Measurements from ENCODE around the gene AMBRA1. TPM values are rescaled to one million over a fixed set of nuclear protein-coding genes. Genes with fewer than 3 reads are reported as not detected.

AMBRA1 gene
- total RNA-seq, 4 donors from 2014 or later = 20.2 to 31.3 (median 25.9) TPM

- Histone ChIP-seq H3K27ac (no peak overlapping the region), H3K36me3 (no peaks in the 10 kb centered on the region), H3K4me3 (no peak overlapping the region), H3K4me1 (peaks cover 57 to 93% (median 63%) of the 10 kb centered on the region in 3 donors), H3K9me3 (no peaks in the 10 kb centered on the region), H3K27me3 (no peaks in the 10 kb centered on the region)
- no peak for DNase-seq
- 61% methylated on average over 4 of the region's 8 CpGs; no CpG with 5 or more reads in 1 of the 2 donors for WGBS, 2 donors
- TF ChIP-seq POLR2A (IDR thresholded peaks at IDR 0.05) (no peak), CTCF (IDR thresholded peaks at IDR 0.05) (no peak)
- intact Hi-C loops (cut with DNase I) = no loop called here
Measured at GRCh38 chr11:46351148-46351547, 242.7 kb downstream of the AMBRA1 start.

GRCh38 chr11:46350695-46351094 lies 243.1 kb downstream of the AMBRA1 start:
- 29 to 48% methylated on average over 2 to 3 of the region's 3 CpGs for WGBS, 2 donors
- no peak for DNase-seq
- Histone ChIP-seq H3K27me3 (no peaks in the 10 kb centered on the region), H3K36me3 (no peaks in the 10 kb centered on the region), H3K27ac (no peak overlapping the region), H3K4me3 (no peak overlapping the region), H3K4me1 (peaks cover 61 to 93% (median 67%) of the 10 kb centered on the region in 3 donors), H3K9me3 (no peaks in the 10 kb centered on the region)
- intact Hi-C loops (cut with DNase I) = no loop called here
- TF ChIP-seq POLR2A (IDR thresholded peaks at IDR 0.05) (no peak), CTCF (IDR thresholded peaks at IDR 0.05) (no peak)

GRCh38 chr11:46348566-46349401 lies 245.0 kb downstream of the AMBRA1 start:
- no peaks in the 10 kb centered on the region for H3K9me3 ChIP-seq
- TF ChIP-seq POLR2A (IDR thresholded peaks at IDR 0.05) (no peak), CTCF (IDR thresholded peaks at IDR 0.05) (no peak)
- no peaks in the 10 kb centered on the region for H3K36me3 ChIP-seq
- peak overlapping the region; percentile 53 to 94 (median 84) for H3K4me3 ChIP-seq
- DNase-seq = no peak
- H3K27me3 ChIP-seq = no peaks in the 10 kb centered on the region
- intact Hi-C loops (cut with DNase I) = no loop called here
- peak overlapping the region in 3 of 4 donors; percentile 80 to 88 (median 85) for H3K27ac ChIP-seq
- 48 to 52% methylated on average over 13 to 15 of the region's 18 CpGs for WGBS, 2 donors
- H3K4me1 ChIP-seq = peaks cover 64 to 93% (median 76%) of the 10 kb centered on the region in 3 donors

- intact Hi-C loops (cut with DNase I) = no loop called here
- 13 to 24% methylated on average over 2 to 3 of the region's 63 CpGs for WGBS, 2 donors
- Histone ChIP-seq H3K27ac (peak overlapping the region; percentile 64 to 88 (median 82)), H3K4me3 (peak overlapping the region; percentile 53 to 94 (median 84)), H3K27me3 (no peaks in the 10 kb centered on the region), H3K4me1 (peaks cover 59 to 86% (median 72%) of the 10 kb centered on the region in 3 donors), H3K9me3 (no peaks in the 10 kb centered on the region), H3K36me3 (no peaks in the 10 kb centered on the region)
- peak in 1 of 4 donors; percentile 14 for TF ChIP-seq POLR2A (IDR thresholded peaks at IDR 0.05)
- TF ChIP-seq CTCF (IDR thresholded peaks at IDR 0.05) = no peak
- DNase-seq = no peak
Measured at GRCh38 chr11:46347637-46348311, 246.0 kb downstream of the AMBRA1 start.
